Epithelial cell of prostate (primary cell): ENCODE data around the gene SLC7A9.
"Not testable (repeated sequence)": the region's sequence is repeated elsewhere in the genome, so short reads cannot be mapped to it uniquely, and the experiment has no call there.

ENCODE experiments used
- DNase-seq: peaks from one replicate; pipeline ENCODE4 v3.0.0-alpha.2; 2011; ENCODE audit warnings: low read depth, low spot score
- H3K27ac ChIP-seq: fragments of 450-650 bp; 2 replicates; pipeline ENCODE4 v1.5.1; 2017; ENCODE audit warnings: mild to moderate bottlenecking

The SLC7A9 gene

GRCh38 chr19:32886241-32886640, 16.7 kb upstream of the SLC7A9 start:
- no peak overlapping the region for H3K27ac ChIP-seq
- DNase-seq, result no peak

GRCh38 chr19:32885255-32885654, 15.7 kb upstream of the SLC7A9 start:
- DNase-seq, result not testable (repeated sequence)

GRCh38 chr19:32881766-32882165, 12.2 kb upstream of the SLC7A9 start:
- H3K27ac ChIP-seq, result no peak overlapping the region

More at GRCh38 chr19:32885255-32885654, 15.7 kb upstream of the SLC7A9 start:
- H3K27ac ChIP-seq, result not testable (repeated sequence)

GRCh38 chr19:32880622-32881021, 11.1 kb upstream of the SLC7A9 start:
- no peak for DNase-seq
- no peak overlapping the region for H3K27ac ChIP-seq

More at GRCh38 chr19:32881766-32882165, 12.2 kb upstream of the SLC7A9 start:
- no peak for DNase-seq

GRCh38 chr19:32879741-32880140, 10.2 kb upstream of the SLC7A9 start:
- no peak for DNase-seq

GRCh38 chr19:32878988-32879387, 9.4 kb upstream of the SLC7A9 start:
- no peak for DNase-seq
- no peak overlapping the region for H3K27ac ChIP-seq

More at GRCh38 chr19:32879741-32880140, 10.2 kb upstream of the SLC7A9 start:
- no peak overlapping the region for H3K27ac ChIP-seq

GRCh38 chr19:32877977-32878745, 8.6 kb upstream of the SLC7A9 start:
- no peak overlapping the region for H3K27ac ChIP-seq
- DNase-seq, result no peak

GRCh38 chr19:32877323-32877912, 7.9 kb upstream of the SLC7A9 start:
- no peak overlapping the region for H3K27ac ChIP-seq
- no peak for DNase-seq

- peak; percentile 6 for DNase-seq
- no peak overlapping the region for H3K27ac ChIP-seq
These were observed 7.3 kb upstream of the SLC7A9 start for GRCh38 chr19:32876919-32877285.

- DNase-seq, result no peak
- H3K27ac ChIP-seq, result no peak overlapping the region
These were observed 6.8 kb upstream of the SLC7A9 start for GRCh38 chr19:32876236-32876918.

GRCh38 chr19:32875428-32875827, 5.9 kb upstream of the SLC7A9 start:
- no peak for DNase-seq
- H3K27ac ChIP-seq, result no peak overlapping the region

- no peak for DNase-seq
- H3K27ac ChIP-seq, result no peak overlapping the region
These were observed 5.0 kb upstream of the SLC7A9 start for GRCh38 chr19:32874605-32875004.

- no peak for DNase-seq
- no peak overlapping the region for H3K27ac ChIP-seq
These were observed 3.8 kb upstream of the SLC7A9 start for GRCh38 chr19:32873247-32873959.

- no peak overlapping the region for H3K27ac ChIP-seq
- no peak for DNase-seq
These were observed 2.8 kb upstream of the SLC7A9 start for GRCh38 chr19:32872391-32872790.

GRCh38 chr19:32870981-32871451, 1.4 kb upstream of the SLC7A9 start:
- H3K27ac ChIP-seq, result no peak overlapping the region
- no peak for DNase-seq

GRCh38 chr19:32869966-32870573, 503 bp upstream of the SLC7A9 start:
- H3K27ac ChIP-seq, result no peak overlapping the region
- no peak for DNase-seq

GRCh38 chr19:32868206-32868950, 1.2 kb downstream of the SLC7A9 start:
- H3K27ac ChIP-seq, result no peak overlapping the region
- no peak for DNase-seq

GRCh38 chr19:32867436-32867835, 2.1 kb downstream of the SLC7A9 start:
- not testable (repeated sequence) for DNase-seq, H3K27ac ChIP-seq

- no peak for DNase-seq
- no peak overlapping the region for H3K27ac ChIP-seq
These were observed 2.9 kb downstream of the SLC7A9 start for GRCh38 chr19:32866564-32867265.
